22Rv1 (cell line): Measurements from ENCODE around the gene SNRPD2.
"Not testable (repeated sequence)": the region's sequence is repeated elsewhere in the genome, so short reads cannot be mapped to it uniquely, and the experiment has no call there.

ENCODE experiments used
- H3K27ac ChIP-seq: fragments of 450-650 bp; 2 replicates; pipeline ENCODE4 v1.5.1; 2017
- CTCF ChIP-seq: fragments of 450-650 bp; IDR thresholded peaks from 2 replicates; pipeline ENCODE4 v1.5.1; 2017; ENCODE audit warnings: mild to moderate bottlenecking
- ZFX ChIP-seq: fragments of 450-650 bp; IDR thresholded peaks from 2 replicates; pipeline ENCODE4 v1.6.1; 2017; ENCODE audit warnings: antibody characterized with exemption, borderline replicate concordance

Gene SNRPD2

GRCh38 chr19:45691516-45692186 is at the start of gene SNRPD2:
SNRPD2 (minus strand) TSS chr19:45691953; CDS start chr19:45691888, 65 bp downstream.
- TF ChIP-seq ZFX, result no peak
- TF ChIP-seq CTCF, result no peak
- H3K27ac ChIP-seq, result peak within 1 kb of the TSS; percentile 91

GRCh38 chr19:45739498-45740439 is 48.0 kb upstream of the SNRPD2 start:
- H3K27ac ChIP-seq, result no peak overlapping the region
- TF ChIP-seq CTCF (no peak), ZFX (no peak)

GRCh38 chr19:45733160-45733810 is 41.5 kb upstream of the SNRPD2 start, which contains the start of gene MEIOSIN:
MEIOSIN (plus strand) TSS chr19:45733439; CDS start chr19:45735377, 1,938 bp downstream.
- H3K27ac ChIP-seq, result no peak within 1 kb of the TSS
- TF ChIP-seq ZFX (no peak), CTCF (no peak)

GRCh38 chr19:45730368-45731288 is 38.9 kb upstream of the SNRPD2 start, which contains the start of gene FBXO46:
FBXO46 (minus strand) TSS chr19:45730896; CDS start chr19:45713495, 17,401 bp downstream.
- H3K27ac ChIP-seq, result peak within 1 kb of the TSS; percentile 71
- TF ChIP-seq ZFX, result no peak
- TF ChIP-seq CTCF, result peak; percentile 28

GRCh38 chr19:45729800-45730290 is 38.1 kb upstream of the SNRPD2 start:
- TF ChIP-seq ZFX (no peak), CTCF (no peak)
- H3K27ac ChIP-seq, result peak overlapping the region; percentile 71

- H3K27ac ChIP-seq, result not testable (repeated sequence)
Observed at GRCh38 chr19:45728683-45729082, 36.9 kb upstream of the SNRPD2 start.

- not testable (repeated sequence) for H3K27ac ChIP-seq
Observed at GRCh38 chr19:45720065-45720464, 28.3 kb upstream of the SNRPD2 start.
